SH-SY5Y (cell line): ENCODE data around the gene MTUS2.

Source experiments
- GATA2 ChIP-seq: IDR thresholded peaks from 2 replicates; pipeline ENCODE4 v1.6.1; 2011; ENCODE audit warnings: mild to moderate bottlenecking, low read depth, low read length
- GATA3 ChIP-seq: IDR thresholded peaks from 2 replicates; pipeline ENCODE4 v1.6.1; 2011; ENCODE audit warnings: low read depth, mild to moderate bottlenecking, low read length, moderate library complexity

DNA sequence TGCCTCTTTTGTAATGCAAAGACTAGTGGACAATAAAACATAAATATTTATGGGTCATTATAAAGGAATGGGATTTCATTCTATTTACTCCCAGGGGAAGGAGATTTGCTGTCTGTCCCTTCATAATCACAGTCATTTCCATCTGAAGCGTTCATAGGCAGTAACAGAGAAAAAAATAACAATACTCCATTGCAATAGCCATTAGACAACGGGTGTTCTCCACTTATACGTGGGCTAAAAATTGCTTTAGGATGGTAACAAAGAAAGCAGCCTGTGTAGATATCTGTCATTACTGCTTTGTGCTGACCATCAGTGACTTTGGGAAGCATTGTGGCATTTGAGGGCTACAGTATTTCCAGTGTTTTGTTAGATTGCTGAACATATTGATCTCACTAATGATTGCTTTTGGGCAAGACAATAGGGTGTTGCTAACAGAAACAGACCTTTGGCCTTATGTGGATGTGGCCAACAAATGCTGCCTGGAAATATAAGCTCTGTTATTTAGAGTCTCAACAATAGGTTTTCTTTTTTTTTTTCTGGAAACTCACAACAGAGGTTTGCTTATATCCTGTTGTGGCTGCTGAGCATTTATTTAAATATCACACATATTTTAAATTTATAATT is 355.2 kb downstream of the MTUS2 start:
- TF ChIP-seq GATA2 (no peak), GATA3 (no peak)
